HFF-Myc (cell line): ENCODE results near the gene SCFD2.

ENCODE experiments used
- DNase-seq: peaks from one replicate; pipeline ENCODE4 v3.0.0-alpha.2; 2011; ENCODE audit warnings: low read depth; ENCODE audit errors: extremely low read depth
- H3K4me3 ChIP-seq: replicated peaks from 2 replicates; pipeline ENCODE4 v1.5.1; 2011; ENCODE audit warnings: low read depth, mild to moderate bottlenecking, control low read depth, low read length
- CTCF ChIP-seq: IDR thresholded peaks from 2 replicates; pipeline ENCODE4 v1.5.1; 2012; ENCODE audit warnings: mild to moderate bottlenecking, low read depth, low read length, control low read depth; ENCODE audit errors: missing control alignments

SCFD2 gene

DNA sequence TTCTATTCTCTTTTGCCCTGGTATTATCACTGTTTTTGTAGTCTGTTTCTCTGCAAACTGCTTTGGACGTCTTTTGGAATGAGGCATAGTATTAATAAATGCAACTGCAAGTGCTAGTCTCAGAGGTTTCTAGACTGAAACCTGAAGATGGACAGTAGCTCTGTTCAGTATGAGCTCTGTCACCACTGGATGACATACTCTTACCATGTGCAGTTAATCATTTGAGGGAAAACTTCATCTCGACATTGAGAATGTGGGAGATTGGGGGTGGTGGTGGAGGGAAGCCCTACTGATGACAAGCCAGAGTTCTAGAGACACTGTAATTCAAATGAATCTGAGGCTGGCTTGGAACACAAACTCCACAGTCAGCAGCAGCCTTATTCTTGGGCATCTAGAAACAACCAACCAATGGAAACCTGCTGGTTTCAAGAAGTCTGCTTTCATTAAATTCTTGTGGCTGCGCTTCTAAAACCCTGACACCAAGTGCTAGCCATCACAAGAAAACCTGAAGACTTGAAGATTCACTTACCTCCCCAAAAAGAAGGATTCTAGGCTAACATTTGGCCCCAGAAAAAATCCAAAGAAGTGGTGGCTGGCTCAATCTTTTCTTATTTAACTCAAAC, 342.1 kb downstream of the SCFD2 start:
- no peak for TF ChIP-seq CTCF
- no peak for DNase-seq
- no peak overlapping the region for H3K4me3 ChIP-seq

DNA sequence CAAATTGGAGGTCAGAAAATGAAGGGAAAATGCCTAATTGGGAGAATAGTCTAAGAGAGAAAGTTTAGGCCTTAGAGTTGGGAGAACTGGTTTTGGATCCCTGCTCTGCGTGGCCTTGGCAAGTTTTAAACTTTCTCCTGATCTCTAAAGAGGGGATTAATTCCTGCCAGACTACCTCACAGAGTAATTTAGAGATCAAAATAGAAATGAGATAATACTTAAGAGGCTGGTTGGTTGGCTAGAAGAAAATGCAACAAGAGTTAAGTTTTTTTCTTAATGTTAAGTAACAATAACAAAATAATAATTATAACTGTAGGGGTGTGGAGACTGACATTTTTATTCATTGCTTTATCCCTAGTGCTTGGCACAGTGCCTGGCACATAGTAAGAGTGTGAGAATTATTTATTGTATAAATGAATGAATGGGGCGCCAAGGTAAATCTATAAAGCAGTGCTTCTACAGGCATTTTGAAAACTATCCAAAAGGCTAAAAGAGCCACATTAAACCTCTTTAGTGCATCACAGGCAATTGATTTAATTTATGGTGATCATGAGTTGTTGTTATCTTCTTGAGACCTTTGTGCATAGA, 343.3 kb downstream of the SCFD2 start:
- DNase-seq: no peak

GRCh38 chr4:53021754-53022512, 343.9 kb downstream of the SCFD2 start:
- no peak overlapping the region for H3K4me3 ChIP-seq
- no peak for TF ChIP-seq CTCF
- DNase-seq: no peak

More for the DNA sequence above, 343.3 kb downstream of the SCFD2 start:
- TF ChIP-seq CTCF: no peak
- H3K4me3 ChIP-seq: no peak overlapping the region

DNA sequence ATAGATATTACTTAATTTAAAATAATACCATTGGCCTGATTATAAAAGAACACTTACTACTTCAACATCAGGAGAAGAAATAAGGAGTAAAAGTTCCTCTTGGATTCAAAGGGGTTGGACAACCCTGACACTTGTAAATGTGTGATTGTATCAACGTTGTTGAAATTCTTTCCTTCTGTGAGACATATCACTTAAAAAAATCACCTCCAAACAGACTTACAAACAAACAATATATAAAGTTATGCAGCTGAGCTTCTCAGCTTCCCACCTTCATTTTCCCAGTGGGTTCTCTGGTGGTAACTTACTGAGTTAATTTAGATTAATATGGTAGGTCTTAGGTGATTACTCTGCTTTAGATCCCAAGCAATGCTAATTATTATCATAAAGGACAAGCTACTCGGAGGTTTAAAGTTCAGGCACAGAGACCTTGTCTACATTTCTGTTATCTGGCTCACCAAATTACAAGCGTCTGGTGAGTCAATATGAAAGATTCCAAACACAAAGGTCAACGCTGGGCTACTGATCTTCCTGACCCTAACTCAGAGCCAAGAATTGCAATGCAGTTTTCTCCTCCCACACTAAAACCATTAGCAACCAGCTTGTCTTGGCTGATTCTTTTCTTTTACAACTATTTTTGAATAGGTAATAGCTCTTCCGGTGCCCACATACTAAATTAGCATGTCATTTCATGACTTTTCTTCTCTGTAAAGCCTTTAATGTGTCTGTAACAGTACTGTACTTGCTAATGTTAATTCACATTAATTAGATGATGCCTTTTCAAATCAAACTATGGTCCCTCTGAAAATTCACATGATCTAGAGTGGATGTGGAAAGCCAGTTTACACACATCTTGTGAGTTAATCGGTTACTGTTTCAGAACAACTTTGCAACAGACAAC, 346.1 kb downstream of the SCFD2 start:
- no peak for TF ChIP-seq CTCF
- DNase-seq: no peak
- H3K4me3 ChIP-seq: no peak overlapping the region

DNA sequence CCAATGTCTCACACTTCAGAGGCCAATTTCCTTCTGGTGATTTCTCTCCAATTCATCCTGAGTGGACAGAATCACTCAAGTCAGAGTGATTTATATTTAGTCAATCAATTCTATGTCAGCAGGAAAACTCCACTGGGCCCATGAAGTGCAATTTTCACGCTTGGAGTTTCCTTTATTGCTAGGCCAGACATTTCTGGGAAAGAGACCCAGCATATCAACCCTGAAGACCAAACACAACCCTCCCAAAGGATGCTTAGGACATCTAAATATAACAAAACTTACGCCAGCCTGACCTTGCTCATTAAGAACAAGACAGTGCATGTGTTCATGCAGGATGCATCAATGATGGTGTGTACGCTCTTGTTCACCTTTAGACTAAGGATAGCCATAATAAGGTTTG, 347.4 kb downstream of the SCFD2 start:
- H3K4me3 ChIP-seq: no peak overlapping the region
- TF ChIP-seq CTCF: no peak
- no peak for DNase-seq

DNA sequence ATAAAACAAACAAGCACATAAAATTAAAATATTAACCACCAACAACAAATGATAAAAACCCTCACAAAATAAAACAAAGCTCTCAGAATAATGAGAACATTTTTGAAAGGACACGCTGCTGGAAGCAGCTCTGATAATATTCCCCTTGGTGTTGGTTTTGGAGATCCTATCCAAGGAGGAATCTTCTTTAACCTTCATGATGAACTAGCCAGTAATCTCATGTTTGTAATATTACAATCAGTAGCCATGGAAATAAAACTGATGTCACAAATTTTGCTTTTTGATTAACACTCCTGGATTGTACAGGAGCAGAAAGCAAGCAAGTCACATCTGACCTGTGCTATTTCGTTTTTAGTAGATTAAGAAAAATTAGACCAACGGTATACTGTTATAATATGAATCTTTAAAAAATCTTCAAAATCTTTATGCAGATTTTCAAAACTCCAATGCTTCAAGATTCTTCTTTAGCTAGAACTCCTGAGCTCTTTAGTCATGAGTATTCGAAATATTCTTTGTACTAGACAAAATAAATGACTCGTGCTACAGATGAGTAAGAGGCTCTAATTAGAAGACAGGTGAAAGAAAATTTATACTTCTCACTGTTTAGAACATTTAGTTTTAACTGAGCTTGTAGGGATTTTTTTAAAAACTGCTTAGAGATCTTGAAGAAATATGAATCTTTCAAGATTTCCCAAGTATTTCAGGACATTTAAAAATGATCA, 349.6 kb downstream of the SCFD2 start:
- no peak for DNase-seq
- no peak for TF ChIP-seq CTCF
- no peak overlapping the region for H3K4me3 ChIP-seq
